K562 (cell line): ENCODE measurements around the gene PDCD6IP. TPM values are rescaled to one million over a fixed set of nuclear protein-coding genes. Genes with fewer than 3 reads are reported as not detected.
"Not testable (repeated sequence)": the region's sequence is repeated elsewhere in the genome, so short reads cannot be mapped to it uniquely, and the experiment has no call there.

Experiments used
- ATAC-seq: fragments of 200-7000 bp; cut with Tn5 transposase; 3 replicates; pipeline ENCODE4 v1.9.1; 2020; ENCODE audit warnings: moderate library complexity
- BruUV-seq: library from RNA; stranded (reverse); fragments of 400-500 nt; replicated peaks from 2 replicates; lab custom pipeline; 2021; lab: Mats Ljungman, UMichigan
- CTCF ChIA-PET: fragments of 300-600 bp; formaldehyde crosslinking; extraction: SDS; loops from one replicate; lab custom pipeline; 2021; ENCODE audit warnings: low intra/inter-chr PET ratio; lab: Yijun Ruan, JAX
- POLR2A ChIA-PET: fragments of 300-600, 350-650 bp; sonication (Branson Sonifier 250); formaldehyde crosslinking; extraction: SDS; loops from one replicate; lab custom pipeline; 2021; ENCODE audit warnings: antibody characterized with exemption, inconsistent platforms; lab: Yijun Ruan, JAX
- DNase-seq, 4 experiments: peaks; one replicate each; pipeline versions ENCODE4 v3.0.0 to v3.0.0-alpha.2; 2011 to 2018; ENCODE audit warnings: low spot score in 3 of 4, mixed read lengths in 3 of 4; ENCODE audit errors: extremely low read depth in 1 of 4
- FAIRE-seq: peaks from 2 replicates; lab custom pipeline; 2011; peaks lifted over from hg19 to GRCh38; lab: Jason Lieb, UNC
- H2AFZ ChIP-seq: 2 replicates; pipeline ENCODE4 v1.6.0; 2011; ENCODE audit warnings: low read depth, low read length, control low read depth, inconsistent platforms
- H3K27ac ChIP-seq: fragments of 200-600 bp; 3 replicates; pipeline ENCODE4 v1.8.0; 2011; ENCODE audit warnings: low read depth, mild to moderate bottlenecking, control low read depth, inconsistent platforms, low read length, moderate library complexity, mixed read lengths; ENCODE audit errors: extremely low read depth
- H3K27me3 ChIP-seq, 2 experiments: fragments of 300-600 bp in 1 of 2; 2 replicates in 1 of 2; 3 replicates in 1 of 2; pipeline versions ENCODE4 v1.6.0 to v1.8.0; 2011; ENCODE audit warnings: inconsistent platforms in 2 of 2, low read length in 2 of 2, mild to moderate bottlenecking in 1 of 2, mixed read lengths in 1 of 2, moderate library complexity in 1 of 2; ENCODE audit not compliant: control insufficient read depth in 2 of 2, insufficient read depth in 2 of 2
- H3K36me3 ChIP-seq: fragments of 300-600 bp; 3 replicates; pipeline ENCODE4 v1.8.0; 2011; ENCODE audit warnings: mild to moderate bottlenecking, low read length, inconsistent platforms; ENCODE audit not compliant: control insufficient read depth, insufficient read depth
- H3K4me1 ChIP-seq, 2 experiments: fragments of 200-600 bp in 1 of 2; replicated peaks in 1 of 2; 2 replicates in 1 of 2; 3 replicates in 1 of 2; pipeline versions ENCODE4 v1.5.1 to v1.8.0; 2011; ENCODE audit warnings: inconsistent platforms in 2 of 2, low read length in 2 of 2, mild to moderate bottlenecking in 1 of 2, mixed read lengths in 1 of 2, moderate library complexity in 1 of 2; ENCODE audit not compliant: control insufficient read depth in 2 of 2, insufficient read depth in 2 of 2
- H3K4me2 ChIP-seq: 2 replicates; pipeline ENCODE4 v1.6.1; 2011; ENCODE audit warnings: low read length, control low read depth, inconsistent platforms, mixed read lengths; ENCODE audit not compliant: insufficient read depth
- H3K4me3 ChIP-seq: fragments of 200-600 bp; sonication (generic), shearing (Covaris generic); 2 replicates; pipeline ENCODE4 v1.5.1; 2016; ENCODE audit warnings: control low read depth, inconsistent platforms
- H3K79me2 ChIP-seq: fragments of 200-600 bp; 3 replicates; pipeline ENCODE4 v1.8.0; 2011; ENCODE audit warnings: low read length, inconsistent platforms; ENCODE audit not compliant: control insufficient read depth, insufficient read depth
- H3K9ac ChIP-seq, 2 experiments: 2 replicates each; pipeline versions ENCODE4 v1.6.0 to v1.6.1; 2011; ENCODE audit warnings: low read depth in 2 of 2, low read length in 2 of 2, control low read depth in 1 of 2, inconsistent platforms in 1 of 2, mild to moderate bottlenecking in 1 of 2, mixed read lengths in 1 of 2; ENCODE audit not compliant: insufficient read depth in 1 of 2
- H3K9me1 ChIP-seq: one replicate; pipeline ENCODE4 v1.6.0; 2011; ENCODE audit warnings: inconsistent platforms, mild to moderate bottlenecking, low read length, moderate library complexity; ENCODE audit not compliant: control insufficient read depth, insufficient read depth
- H3K9me3 ChIP-seq: replicated peaks from 2 replicates; pipeline ENCODE4 v1.5.1; 2011; ENCODE audit warnings: low read depth, low read length, inconsistent platforms; ENCODE audit not compliant: control insufficient read depth, insufficient read depth
- H4K20me1 ChIP-seq: replicated peaks from 2 replicates; pipeline ENCODE4 v1.6.1; 2011; ENCODE audit warnings: low read length, inconsistent platforms, mixed read lengths; ENCODE audit not compliant: control insufficient read depth, insufficient read depth
- C11orf30 ChIP-seq: fragments of 450-650 bp; IDR thresholded peaks from 2 replicates; pipeline ENCODE4 v1.6.1; 2016; ENCODE audit warnings: low read depth, mild to moderate bottlenecking
- HOXB6 ChIP-seq: fragments of 250-450 bp; sonication (Bioruptor Pico); IDR thresholded peaks from 2 replicates; pipeline ENCODE4 v1.5.1; 2022; ENCODE audit warnings: mild to moderate bottlenecking, borderline replicate concordance
- SPI1 ChIP-seq: IDR thresholded peaks from 2 replicates; pipeline ENCODE4 v1.6.1; 2011; ENCODE audit warnings: low read depth, low read length, control low read depth, borderline replicate concordance
- ZNF316 ChIP-seq: fragments of 450-650 bp; IDR thresholded peaks from 2 replicates; pipeline ENCODE4 v1.6.1; 2016
- WGBS: fragments of 100-300 bp; shearing (Covaris generic); methylation state at CpG from one replicate; pipeline ENCODE4 v1.1.6; 2016; ENCODE audit warnings: low coverage, mixed read lengths; ENCODE audit not compliant: insufficient coverage; ENCODE audit errors: missing lambda C conversion rate; 5-methylcytosine and 5-hydroxymethylcytosine counted together
- in situ Hi-C: fragments of 300-500 bp; cut with MboI; formaldehyde crosslinking; loops from 4 replicates; pipeline ENCODE4 v1.15.0; 2018; ENCODE audit warnings: inconsistent platforms, mixed read lengths
- intact Hi-C: fragments of 100-400 bp; cut with micrococcal nuclease; formaldehyde crosslinking; loops from 2 replicates; pipeline ENCODE4 v1.14.2; 2022
- polyA plus RNA-seq, 8 experiments: library from polyadenylated mRNA; depleted of rRNA in 4 of 8; stranded (reverse) in 5 of 8; unstranded in 3 of 8; fragments of >200 nt; fragmentation: Nextera tagmentation in 2 of 8; fragmentation: Illumina TruSeq in 1 of 8; extraction: Ambion mirVana in 2 of 8; extraction: Trizol in 1 of 8; gene quantifications; 2 replicates each; pipeline versions ENCODE4 v1.2.1 to v1.2.3, GENCODE V29; 2011 to 2014; ENCODE audit warnings: inconsistent platforms in 1 of 8, missing spikeins in 1 of 8
- total RNA-seq, 7 experiments: library from RNA; depleted of rRNA in 6 of 7; stranded (reverse); fragments of >200 nt in 6 of 7; fragmentation: Illumina TruSeq in 2 of 7; extraction: Trizol in 2 of 7; gene quantifications; 2 replicates each; pipeline versions ENCODE4 v1.2.1 to v1.2.3, GENCODE V29; 2011 to 2021; ENCODE audit warnings: low replicate concordance in 1 of 7

The PDCD6IP gene
- total and polyA plus RNA-seq, 9 of the 15 experiments (the other 6 are each of a cell fraction or from before 2014, with no cell fraction given) = 40.2 to 302 (median 122) TPM

DNA sequence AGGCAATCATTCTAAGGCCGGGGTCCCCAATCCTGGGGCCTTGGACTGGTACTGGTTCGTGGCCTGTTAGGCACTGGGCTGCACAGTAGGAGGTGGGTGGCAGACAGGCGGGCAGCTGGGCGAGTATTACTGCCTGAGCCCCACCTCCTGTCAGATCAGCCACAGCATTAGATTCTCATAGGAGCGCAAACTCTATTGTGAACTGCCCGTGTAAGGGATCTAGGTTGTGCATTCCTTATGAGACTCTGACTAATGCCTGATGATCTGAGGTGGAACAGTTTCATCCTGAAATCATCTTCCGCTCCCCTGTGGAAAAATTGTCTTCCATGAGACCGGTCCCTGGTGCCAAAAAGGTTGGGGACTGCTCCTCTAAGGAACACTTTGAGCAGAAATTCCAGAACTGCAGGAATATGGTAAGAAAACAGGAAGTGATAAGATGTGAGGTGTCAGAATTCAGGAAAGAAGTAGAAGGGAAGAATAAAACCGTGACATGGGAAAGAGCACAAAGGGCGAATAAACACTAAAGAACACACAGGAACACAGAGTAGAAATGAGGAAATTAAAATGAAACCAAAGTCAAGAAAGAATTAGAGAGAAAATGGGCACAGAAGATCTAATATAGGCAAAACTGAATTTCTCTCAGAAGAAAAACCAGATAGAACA lies 57.6 kb downstream of the PDCD6IP start:
- H4K20me1 ChIP-seq = no peaks in the 10 kb centered on the region
- no peak overlapping the region for H3K4me3 ChIP-seq
- peaks cover 0 to 2% of the 10 kb centered on the region in 2 experiments; a peak in 2 of 5 replicates for H3K4me1 ChIP-seq
- peak; percentile 58; the same call in 1 of the 2 replicates for TF ChIP-seq SPI1
- TF ChIP-seq HOXB6 (CRISPR knock-in tag) = no peak
- CTCF ChIA-PET = no interaction called here
- no peaks in the 10 kb centered on the region for H3K9me1 ChIP-seq
- in situ Hi-C loops = no loop called here
- H3K9me3 ChIP-seq = no peaks in the 10 kb centered on the region
- no peak overlapping the region for H3K9ac ChIP-seq
- H3K4me2 ChIP-seq = no peak overlapping the region
- H3K36me3 ChIP-seq = peaks cover 60% of the 10 kb centered on the region
- H3K27me3 ChIP-seq = no peaks in the 10 kb centered on the region
- FAIRE-seq (no peak), ATAC-seq (no peak), DNase-seq (no peak)
- no peak overlapping the region for H3K27ac ChIP-seq
- no peak overlapping the region for H2AFZ ChIP-seq
- H3K79me2 ChIP-seq = no peaks in the 10 kb centered on the region
- BruUV-seq = no TSS peak
- 93% methylated on average over 10 of the region's 10 CpGs for WGBS
- POLR2A ChIA-PET = no interaction called here
- intact Hi-C loops = no loop called here

DNA sequence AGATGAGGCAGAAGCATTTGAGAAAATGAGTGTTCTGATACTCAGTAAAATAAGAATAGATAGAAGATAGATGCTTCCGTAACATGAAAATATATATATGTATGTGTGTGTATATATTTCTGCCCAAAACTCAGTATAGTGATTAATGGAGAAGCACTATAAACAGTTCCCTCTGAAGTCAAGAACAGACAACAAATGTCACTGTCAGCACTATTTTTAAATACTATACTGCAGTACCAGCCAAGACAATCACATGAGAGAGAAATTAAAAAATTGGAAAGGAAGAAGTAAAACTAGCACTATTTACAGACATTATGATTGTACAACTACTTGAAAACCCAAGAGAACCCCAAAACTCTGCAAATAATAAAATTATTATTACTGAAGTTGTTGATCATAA lies 59.3 kb downstream of the PDCD6IP start:
- peaks cover 66% of the 10 kb centered on the region for H3K36me3 ChIP-seq
- intact Hi-C loops, H3K4me1 ChIP-seq, H4K20me1 ChIP-seq, H3K9me3 ChIP-seq, H3K9ac ChIP-seq, H3K4me3 ChIP-seq, H3K27ac ChIP-seq, POLR2A ChIA-PET, ATAC-seq, FAIRE-seq, H3K27me3 ChIP-seq, CTCF ChIA-PET, H3K9me1 ChIP-seq, H2AFZ ChIP-seq, BruUV-seq, in situ Hi-C loops, H3K4me2 ChIP-seq, H3K79me2 ChIP-seq, DNase-seq: not testable (repeated sequence)
- WGBS = 100% methylated on average over 1 of the region's 1 CpG
- TF ChIP-seq ZNF316 (peak; percentile 43; the same call in 1 of the 2 replicates), C11orf30 (0 out of 2 replicates have a peak, but pooled peaks have one; percentile 6)
